ENCODE measurements around the gene GPD1.

GPD1 gene

GRCh38 chr12:50103767-50104321 is at the start of gene GPD1:
Gene GPD1, plus strand, starts transcription at chr12:50104008. Its CDS starts 43 bp downstream, at chr12:50104051.
- DNase-seq, result peak; percentile 69

- DNase-seq, result no peak
Measured at GRCh38 chr12:50055831-50056638, 47.8 kb upstream of the GPD1 start.

GRCh38 chr12:50056639-50056976 is 47.2 kb upstream of the GPD1 start:
- no peak for DNase-seq

GRCh38 chr12:50057000-50057841 is 46.6 kb upstream of the GPD1 start, which contains the start of gene ASIC1:
Gene ASIC1, plus strand, starts transcription at chr12:50057596. Its CDS starts 1,171 bp downstream, at chr12:50058767.
- peak; percentile 38 for DNase-seq

GRCh38 chr12:50057896-50058670 is 45.7 kb upstream of the GPD1 start:
- no peak for DNase-seq

GRCh38 chr12:50058743-50059312 is 45.0 kb upstream of the GPD1 start:
- peak; percentile 12 for DNase-seq

- DNase-seq, result no peak
Measured at GRCh38 chr12:50059440-50060119, 44.2 kb upstream of the GPD1 start.

GRCh38 chr12:50060120-50060468 is 43.7 kb upstream of the GPD1 start:
- DNase-seq, result no peak

GRCh38 chr12:50061171-50061570 is 42.6 kb upstream of the GPD1 start:
- no peak for DNase-seq

GRCh38 chr12:50061946-50062686 is 41.7 kb upstream of the GPD1 start:
- no peak for DNase-seq

- no peak for DNase-seq
Measured at GRCh38 chr12:50062728-50063460, 40.9 kb upstream of the GPD1 start.

GRCh38 chr12:50065726-50066310 is 38.0 kb upstream of the GPD1 start:
- no peak for DNase-seq

GRCh38 chr12:50066402-50066801 is 37.4 kb upstream of the GPD1 start:
- no peak for DNase-seq

- no peak for DNase-seq
Measured at GRCh38 chr12:50069069-50069468, 34.7 kb upstream of the GPD1 start.

- DNase-seq, result no peak
Measured at GRCh38 chr12:50069539-50069938, 34.3 kb upstream of the GPD1 start.

GRCh38 chr12:50070314-50071060 is 33.3 kb upstream of the GPD1 start:
- DNase-seq, result peak; percentile 69

GRCh38 chr12:50072198-50072907 is 31.5 kb upstream of the GPD1 start:
- DNase-seq, result no peak

- no peak for DNase-seq
Measured at GRCh38 chr12:50073206-50073605, 30.6 kb upstream of the GPD1 start.

- DNase-seq, result no peak
Measured at GRCh38 chr12:50073712-50074111, 30.1 kb upstream of the GPD1 start.
